Lung microvascular endothelial cell (primary cell): Measurements from ENCODE around the gene ID3. TPM values are rescaled to one million over a fixed set of nuclear protein-coding genes. Genes with fewer than 3 reads are reported as not detected.
"Not testable (repeated sequence)": the region's sequence is repeated elsewhere in the genome, so short reads cannot be mapped to it uniquely, and the experiment has no call there.

Experiments
- DNase-seq, 2 donors: peaks; one replicate each; pipeline versions ENCODE4 v3.0.0 to v3.0.0-alpha.2; 2010; ENCODE audit warnings: low read depth in 2 of 2
- total RNA-seq: library from RNA; depleted of rRNA; stranded (reverse); fragments of >200 nt; gene quantifications from 2 replicates; pipeline ENCODE4 v1.2.1, GENCODE V29; 2014

The ID3 gene
- total RNA-seq, 1 donor from 2014 or later: 479 TPM

- DNase-seq: no peak
These were observed 30.3 kb upstream of the ID3 start for GRCh38 chr1:23589585-23589986.

DNA sequence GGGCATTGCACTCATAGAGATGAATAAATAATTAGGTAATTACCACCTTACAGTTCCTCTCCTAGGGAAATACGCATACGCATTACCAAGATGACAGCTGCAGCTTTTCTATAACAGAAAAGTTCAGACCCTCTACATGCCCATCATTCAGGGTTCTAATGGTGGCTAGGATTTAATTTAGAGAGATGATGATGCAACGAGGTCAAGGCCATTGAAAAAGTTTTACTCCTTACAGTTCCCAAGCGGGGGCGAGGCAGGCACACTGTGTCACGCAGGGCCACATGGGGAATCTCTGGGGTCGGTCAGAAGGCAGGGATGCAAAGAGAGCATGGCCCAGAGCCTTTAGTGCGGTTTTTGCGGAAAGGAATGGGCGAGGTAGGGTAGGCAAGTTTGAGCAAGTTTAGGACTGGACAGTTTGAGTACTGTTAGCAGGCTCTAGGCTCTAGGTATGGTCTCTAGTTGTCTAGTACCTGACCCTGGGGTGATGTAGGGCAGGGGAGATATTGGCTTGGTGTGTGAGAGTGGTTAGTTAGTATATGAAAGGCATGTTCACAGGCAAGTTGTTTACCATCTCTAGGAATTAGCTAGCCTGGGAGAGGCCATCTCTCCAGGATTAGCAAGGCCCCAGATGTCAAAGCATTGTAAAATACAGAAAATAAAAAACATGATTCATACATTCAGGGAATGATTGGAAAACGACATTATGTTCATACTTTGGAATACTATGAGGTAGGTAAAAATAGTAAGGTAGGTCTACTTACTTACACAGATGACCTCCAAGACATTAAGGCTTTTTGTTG is 29.6 kb upstream of the ID3 start:
- no peak for DNase-seq

DNA sequence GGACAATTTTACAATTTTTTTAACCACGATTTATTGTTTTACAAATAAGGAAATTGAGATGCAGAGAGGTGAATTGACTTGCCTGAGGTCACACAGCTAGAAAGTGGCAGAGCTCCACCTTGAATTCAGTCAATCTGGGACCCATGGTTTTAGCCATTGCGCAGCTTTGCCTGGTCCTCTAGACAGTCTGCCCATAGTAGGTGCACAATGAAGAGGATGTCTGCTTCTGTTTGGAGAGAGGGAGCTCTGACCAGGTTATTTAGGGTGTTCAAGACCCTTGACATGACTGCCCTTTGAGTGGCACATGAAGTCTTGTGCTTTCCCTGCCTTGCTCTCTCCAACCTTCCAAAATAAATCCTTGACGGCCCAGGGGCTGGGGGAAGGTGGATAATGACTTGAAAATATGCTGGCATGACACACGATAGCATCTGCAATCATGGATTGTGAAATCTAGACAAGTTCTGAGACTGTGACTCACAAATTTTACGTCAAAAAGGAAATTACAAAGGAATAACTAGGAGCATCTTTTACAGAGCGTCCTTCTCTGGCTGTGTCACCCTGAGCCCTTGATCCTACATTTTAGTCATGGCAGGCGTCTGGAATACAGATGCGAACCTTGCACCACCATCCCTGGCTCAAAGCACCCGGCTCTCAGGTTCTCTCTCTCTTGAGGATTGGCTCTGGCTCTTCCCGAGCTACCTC is 26.2 kb upstream of the ID3 start:
- DNase-seq: peak in 1 of 2 donors; percentile 90

- DNase-seq: not testable (repeated sequence)
These were observed 24.4 kb upstream of the ID3 start for GRCh38 chr1:23583727-23584126.

DNA sequence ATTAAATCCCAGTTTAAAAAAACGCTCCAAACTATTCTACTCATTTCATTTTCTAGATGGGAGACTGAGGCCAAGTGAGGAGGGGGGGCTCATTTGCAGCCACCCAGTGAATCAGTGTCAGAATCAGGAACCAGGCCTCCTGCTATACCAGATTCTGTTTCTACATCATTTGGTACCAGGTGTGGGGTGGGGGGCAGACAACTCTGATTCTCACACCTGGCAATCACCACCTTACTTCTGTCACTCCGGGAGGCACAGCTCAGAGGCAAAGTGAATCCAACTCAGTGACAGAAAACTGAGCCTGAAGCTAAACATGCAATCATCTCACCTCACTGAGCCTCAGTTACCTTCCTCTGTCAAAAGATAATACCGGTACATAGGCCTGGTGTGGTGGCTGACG is 23.5 kb upstream of the ID3 start:
- no peak for DNase-seq

GRCh38 chr1:23581219-23581618 is 21.9 kb upstream of the ID3 start:
- DNase-seq: peak; percentile 64 to 99

- DNase-seq: no peak
These were observed 19.7 kb upstream of the ID3 start for GRCh38 chr1:23578997-23579363.

GRCh38 chr1:23578311-23578996 is 19.2 kb upstream of the ID3 start:
- peak in 1 of 2 donors; percentile 92 for DNase-seq

DNA sequence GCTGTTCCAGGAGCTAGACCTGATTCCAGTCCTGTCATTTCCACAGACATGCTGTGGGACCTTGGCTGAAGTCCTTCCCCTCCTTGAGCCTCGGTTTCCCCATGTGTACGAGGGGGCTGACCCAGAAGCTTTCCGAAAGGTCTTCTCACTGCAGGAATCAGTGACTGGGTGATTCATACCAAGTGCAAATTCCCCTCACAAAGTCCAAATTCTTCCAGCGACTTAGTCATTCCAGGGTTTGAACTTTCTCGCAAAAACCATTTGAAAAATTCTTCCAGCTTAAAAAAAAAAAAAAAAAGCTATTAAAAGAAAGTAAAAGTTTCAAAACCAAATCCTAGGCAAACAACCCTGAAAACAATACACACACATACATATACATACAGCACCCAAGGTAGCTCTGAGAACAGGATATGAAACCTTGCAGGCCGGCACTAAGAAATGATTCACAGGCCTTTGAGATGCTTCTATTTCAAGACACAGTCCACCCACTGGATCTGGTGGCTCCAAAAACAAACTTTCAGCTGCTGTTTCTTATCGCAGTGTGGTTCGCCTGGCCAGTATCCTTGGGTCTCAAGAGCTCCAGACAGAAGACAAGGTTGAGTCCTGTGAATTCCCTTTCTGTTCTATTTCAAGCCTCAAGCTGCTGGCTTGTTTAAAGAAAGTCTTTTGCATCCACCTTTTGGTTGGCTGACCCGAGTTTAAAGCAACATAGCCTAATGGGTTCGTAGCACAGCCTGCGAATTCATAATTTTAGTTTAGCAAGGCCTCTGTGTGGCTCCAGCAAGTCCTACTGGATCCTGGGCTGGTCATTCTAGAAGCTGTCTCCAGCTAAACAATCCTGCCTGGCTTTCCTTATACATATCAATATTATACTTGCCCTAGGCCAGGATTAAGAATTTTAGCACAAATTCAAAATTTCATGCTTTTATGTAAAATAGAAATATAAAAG is 18.0 kb upstream of the ID3 start:
- peak in 1 of 2 donors; percentile 95 for DNase-seq

GRCh38 chr1:23576338-23577055 is 17.2 kb upstream of the ID3 start:
- DNase-seq: peak in 1 of 2 donors; percentile 13

DNA sequence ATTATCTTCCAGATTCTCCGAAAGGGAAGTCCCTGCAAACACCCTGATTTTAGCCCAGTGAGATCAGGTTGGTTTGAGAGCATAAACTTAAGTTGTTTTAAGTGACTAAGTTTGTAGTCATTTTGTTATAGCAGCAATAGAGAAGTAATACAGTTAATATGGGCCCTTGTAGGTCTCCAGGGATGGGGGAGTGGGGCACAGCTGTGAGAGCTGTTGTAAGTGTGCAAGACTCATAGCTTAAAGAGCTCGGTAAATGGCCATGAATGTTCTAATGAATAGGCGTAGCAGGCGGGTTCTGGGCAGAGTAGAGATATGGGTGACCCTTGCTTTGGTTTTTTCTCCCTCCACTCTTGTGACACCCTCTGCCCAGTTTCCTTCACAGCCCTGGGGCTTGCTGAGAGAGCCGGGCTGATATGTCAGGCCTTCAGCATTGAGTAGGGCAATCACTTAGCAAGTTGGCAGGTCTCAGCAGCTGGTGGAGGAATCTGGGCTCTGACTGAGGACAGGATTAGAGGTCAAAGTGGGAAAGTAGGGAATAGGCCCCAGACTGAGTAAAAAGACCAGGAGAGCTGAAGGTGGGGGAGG is 16.0 kb upstream of the ID3 start:
- DNase-seq: no peak

- no peak for DNase-seq
These were observed 15.0 kb upstream of the ID3 start for GRCh38 chr1:23574265-23574754.

- no peak for DNase-seq
These were observed 14.4 kb upstream of the ID3 start for GRCh38 chr1:23573574-23574182.

- peak in 1 of 2 donors; percentile 25 for DNase-seq
These were observed 12.2 kb upstream of the ID3 start for GRCh38 chr1:23571465-23571864.

GRCh38 chr1:23570001-23570691 is 10.8 kb upstream of the ID3 start:
- DNase-seq: no peak

GRCh38 chr1:23568608-23569383 is 9.5 kb upstream of the ID3 start:
- no peak for DNase-seq

DNA sequence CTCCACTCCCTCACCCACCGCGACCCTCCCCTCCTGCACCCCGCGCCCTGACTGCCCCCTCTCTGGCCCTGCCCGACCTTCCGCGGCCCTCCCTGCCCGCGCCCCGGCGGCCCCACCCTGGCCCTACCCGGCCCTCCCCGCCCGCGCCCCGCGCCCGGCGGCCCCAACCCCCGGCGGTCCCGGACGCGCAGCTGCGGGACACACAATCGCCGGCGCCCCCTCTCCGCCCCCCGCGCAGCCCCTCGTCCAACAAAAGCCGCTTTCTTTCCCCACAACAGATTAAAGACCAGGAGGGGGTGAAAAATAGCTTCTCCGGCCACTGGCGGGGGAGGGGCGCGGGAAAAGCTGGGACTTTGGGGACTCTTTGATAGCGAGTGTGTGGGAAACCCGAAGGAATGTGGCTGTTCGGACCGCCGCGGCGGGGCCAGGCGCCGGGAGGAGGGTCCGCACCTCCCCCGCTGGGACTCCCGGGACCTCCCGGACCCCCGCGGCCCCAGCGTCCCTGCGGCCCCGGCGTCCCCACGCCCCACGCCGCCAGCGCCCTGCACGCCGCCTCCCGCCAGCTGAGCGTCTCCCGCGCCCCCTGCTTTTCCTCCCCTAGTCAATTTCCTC is 8.8 kb upstream of the ID3 start:
- DNase-seq: no peak

DNA sequence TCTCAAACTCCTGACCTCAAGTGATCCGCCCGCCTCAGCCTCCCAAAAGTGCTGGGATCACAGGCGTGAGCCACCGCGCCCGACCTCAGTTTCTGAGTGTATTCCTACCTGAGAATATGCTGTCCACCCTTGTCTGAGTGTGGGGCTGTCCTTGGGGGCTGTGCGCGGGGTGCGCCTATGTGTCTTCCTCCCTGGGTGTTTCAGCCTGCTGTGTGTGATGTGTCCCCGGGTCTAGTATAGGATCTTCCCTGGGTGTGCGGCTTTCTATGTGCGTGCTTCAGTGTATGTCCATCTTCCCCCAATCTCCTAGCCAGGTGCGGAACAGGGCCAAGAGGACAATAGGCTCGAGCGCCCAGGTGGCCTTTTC is 8.3 kb upstream of the ID3 start:
- no peak for DNase-seq
